Fibroblast of pulmonary artery (primary cell): ENCODE measurements around the gene ROGDI.
A peak's percentile ranks its signal among the peaks of the same experiment; 100 is the strongest.

Source experiments
- DNase-seq: peaks from one replicate; pipeline ENCODE4 v3.0.0-alpha.2; 2010; ENCODE audit warnings: low read depth
- H3K4me3 ChIP-seq: replicated peaks from 2 replicates; pipeline ENCODE4 v1.5.1; 2011; ENCODE audit warnings: low read depth, mild to moderate bottlenecking, control low read depth, low read length, moderate library complexity
- CTCF ChIP-seq: IDR thresholded peaks from 2 replicates; pipeline ENCODE4 v1.5.1; 2011; ENCODE audit warnings: mild to moderate bottlenecking, control low read depth, low read length, inconsistent platforms; ENCODE audit errors: missing control alignments

Gene ROGDI

GRCh38 chr16:4801962-4802658, at the start of gene ROGDI:
TSS of gene ROGDI (minus strand) at chr16:4802633. CDS start at chr16:4802571, 62 bp downstream.
- TF ChIP-seq CTCF: no peak
- peak; percentile 31 for DNase-seq
- H3K4me3 ChIP-seq: peak within 1 kb of the TSS; percentile 66

DNA sequence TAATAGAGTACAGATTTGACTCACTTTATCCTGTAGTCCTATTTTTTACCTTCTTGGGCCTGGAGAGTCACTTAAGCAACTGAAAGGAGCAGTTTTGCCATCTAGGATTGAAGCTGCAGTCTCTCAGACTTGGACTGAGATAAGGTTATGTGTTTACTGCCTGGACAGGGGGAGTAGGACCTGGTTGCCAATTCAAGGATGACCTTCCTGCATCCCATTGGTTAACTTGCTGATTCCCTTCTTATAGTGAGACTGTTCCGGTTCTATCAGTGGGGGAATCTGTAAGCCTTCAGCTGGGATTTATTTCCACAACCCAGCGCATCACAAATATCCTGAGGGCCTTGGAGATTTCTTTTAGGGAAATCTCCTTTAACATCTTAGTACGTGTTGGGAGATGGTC, 47.8 kb upstream of the ROGDI start:
- peak overlapping the region; percentile 84 for H3K4me3 ChIP-seq
- no peak for TF ChIP-seq CTCF
- DNase-seq: no peak

DNA sequence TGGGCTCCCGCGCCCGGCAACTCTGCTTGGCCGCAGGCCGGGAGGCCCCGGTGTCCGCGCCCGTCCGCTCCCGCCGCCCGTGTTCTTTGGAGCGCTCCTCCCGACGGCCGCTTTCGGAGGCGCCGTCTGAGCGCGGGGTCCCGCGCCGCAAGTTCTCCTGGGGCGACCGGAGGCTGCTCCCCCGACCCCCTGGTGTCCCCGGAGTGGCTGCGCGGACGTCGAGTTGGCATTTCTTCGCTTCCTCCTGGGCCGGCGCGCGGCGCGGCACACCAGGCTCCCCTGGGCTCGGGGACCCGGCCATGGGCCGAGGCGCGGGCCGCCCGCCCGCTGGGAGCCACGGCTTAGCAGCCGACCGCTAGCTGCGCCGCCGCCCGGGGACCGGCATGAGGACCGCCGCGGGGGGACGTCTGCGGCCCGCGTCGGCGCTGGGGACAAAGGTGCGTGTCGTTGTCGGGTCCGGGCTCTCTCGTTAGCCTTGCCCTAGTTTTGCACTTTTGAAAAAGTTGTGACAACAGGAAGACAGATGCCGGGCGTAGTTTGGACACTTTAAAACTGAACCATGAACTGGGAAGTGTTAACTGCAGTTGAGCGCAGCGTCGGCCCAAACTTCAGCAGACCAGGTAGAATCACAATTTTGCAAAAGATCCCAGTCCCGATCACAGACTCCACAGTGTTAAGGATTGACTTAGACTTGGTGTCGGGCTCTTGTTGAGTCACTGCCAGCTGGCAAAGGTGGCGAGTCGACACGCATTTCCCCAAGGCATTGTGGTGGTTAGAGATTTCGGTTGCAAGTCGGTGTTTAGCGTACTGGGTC, 45.5 kb upstream of the ROGDI start:
- peak; percentile 70 for DNase-seq
- peak overlapping the region; percentile 84 for H3K4me3 ChIP-seq

GRCh38 chr16:4846901-4847773, 44.7 kb upstream of the ROGDI start, which contains the start of the genes GLYR1 and UBN1:
TSS of gene GLYR1 (minus strand) at chr16:4847288. CDS start at chr16:4847265, 23 bp downstream.
TSS of gene UBN1 (plus strand) at chr16:4847481. CDS start at chr16:4852918, 5,437 bp downstream.
- H3K4me3 ChIP-seq: peak within 1 kb of the TSS; percentile 84
- TF ChIP-seq CTCF: no peak
- peak; percentile 97 for DNase-seq

More for the DNA sequence above, 45.5 kb upstream of the ROGDI start:
- no peak for TF ChIP-seq CTCF

DNA sequence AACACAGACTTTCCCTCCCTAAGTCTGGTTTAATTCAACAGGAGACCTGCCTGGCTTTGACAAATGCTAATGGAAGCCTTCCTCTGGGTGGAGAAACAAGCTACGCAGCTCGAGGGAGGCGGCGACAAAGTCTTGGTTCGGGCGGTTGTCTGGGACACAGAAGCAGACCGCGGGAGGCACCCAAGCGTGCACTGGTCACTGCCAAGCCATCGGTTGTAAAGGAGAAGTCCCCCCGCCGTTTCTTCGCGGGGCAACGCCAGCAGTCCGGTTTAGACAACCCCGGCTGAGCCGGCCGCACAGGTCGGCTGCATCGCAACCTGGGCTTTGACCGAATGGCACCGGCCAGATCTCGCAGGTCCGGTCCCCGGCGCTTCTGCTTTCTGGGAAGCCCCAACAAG, 44.1 kb upstream of the ROGDI start:
- no peak for TF ChIP-seq CTCF
- peak; percentile 56 for DNase-seq
- peak overlapping the region; percentile 84 for H3K4me3 ChIP-seq

DNA sequence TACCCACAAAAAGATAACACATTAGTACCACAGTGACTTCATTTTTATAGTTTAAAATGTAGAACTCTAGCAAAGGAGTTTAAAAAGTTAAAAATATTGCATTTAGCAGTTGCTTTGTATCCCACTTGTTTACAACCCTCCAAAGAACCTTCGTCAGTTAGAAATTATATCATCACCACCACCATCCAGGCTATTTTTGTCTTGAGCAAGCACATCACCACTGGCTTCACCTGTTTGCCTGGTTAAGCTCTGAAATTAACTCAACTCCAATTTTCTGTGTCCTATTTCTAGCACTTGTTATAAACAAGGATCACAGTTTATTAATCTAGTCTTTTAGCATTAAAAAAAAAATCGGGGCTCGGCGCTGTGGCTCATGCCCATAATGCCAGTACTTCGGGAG, 38.6 kb upstream of the ROGDI start:
- DNase-seq: no peak
- H3K4me3 ChIP-seq: no peak overlapping the region
- TF ChIP-seq CTCF: no peak
